RKO (cell line): Measurements from ENCODE around the gene IL18R1.

ENCODE experiments used
- DNase-seq: peaks from one replicate; pipeline ENCODE4 v3.0.0-alpha.2; 2016; ENCODE audit warnings: low spot score

IL18R1 gene

DNA sequence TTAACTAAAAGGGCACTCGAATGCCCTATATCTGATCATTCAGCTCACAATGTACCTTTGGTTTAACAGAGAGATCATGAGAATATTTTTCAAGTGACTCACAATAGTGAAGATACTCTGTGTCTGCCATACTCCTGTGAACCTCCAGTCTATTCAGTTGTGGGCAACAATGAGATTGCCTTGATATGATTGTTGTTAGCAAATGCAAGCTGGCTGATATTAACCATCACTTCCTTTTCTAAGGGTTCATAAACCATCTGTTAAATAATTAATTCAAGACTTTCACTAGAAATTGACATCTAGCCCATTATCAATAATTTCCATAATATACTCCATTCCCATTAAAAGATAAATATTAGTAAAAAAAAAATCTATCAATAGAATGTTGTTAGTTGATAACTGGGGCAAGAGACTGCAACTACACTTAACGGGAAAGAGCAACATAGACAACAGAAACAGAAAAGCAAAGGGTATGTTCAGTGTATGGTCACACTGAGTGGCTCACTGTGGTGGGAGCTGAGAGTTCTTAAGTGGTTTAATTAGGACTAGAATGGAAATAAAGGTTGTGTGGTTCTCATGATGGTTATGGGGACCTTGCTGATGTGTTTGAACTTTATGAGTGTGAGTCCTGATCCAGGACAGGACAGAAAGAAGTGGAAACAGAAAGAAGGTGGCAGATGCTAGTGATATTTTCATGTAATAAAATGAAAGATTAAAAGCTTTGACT is 79.2 kb downstream of the IL18R1 start:
- no peak for DNase-seq

DNA sequence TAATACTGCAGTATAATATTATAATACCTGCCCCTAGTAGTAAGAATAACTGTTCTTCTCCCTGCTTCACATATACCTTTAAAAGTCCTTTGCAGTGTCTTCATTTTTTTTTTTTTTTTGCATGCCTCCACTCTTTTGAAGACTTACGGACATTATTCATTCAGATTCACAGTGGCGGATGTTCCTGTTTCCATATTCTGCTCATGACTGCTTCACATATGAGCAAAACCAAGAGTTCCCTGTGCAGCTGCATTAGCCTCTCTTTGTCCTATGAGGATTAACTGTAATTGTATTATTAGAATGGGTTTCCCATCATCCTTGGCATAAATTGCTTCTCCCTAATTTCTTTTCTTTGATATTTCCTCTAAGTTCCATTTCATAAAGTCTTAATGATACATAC is 80.1 kb downstream of the IL18R1 start:
- DNase-seq = no peak

DNA sequence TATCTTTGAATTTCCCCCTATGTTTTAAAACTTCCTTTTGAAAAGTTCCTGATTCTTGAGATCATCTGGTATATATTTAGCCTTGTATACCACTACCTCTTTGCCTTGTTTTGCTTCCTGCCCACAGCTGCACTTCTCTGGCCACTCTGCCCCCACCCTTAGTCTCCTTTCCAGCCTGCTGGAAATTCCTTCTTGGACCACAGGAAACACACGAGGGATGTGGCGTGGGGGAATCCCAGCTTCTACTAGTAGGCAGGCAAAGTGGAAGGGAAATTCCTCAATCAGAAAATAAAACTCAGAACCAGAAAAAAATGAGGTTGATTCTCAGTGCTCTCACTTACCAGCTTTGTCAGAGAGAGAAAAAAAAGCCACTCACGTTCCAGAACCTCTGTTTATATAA is 80.7 kb downstream of the IL18R1 start:
- DNase-seq = no peak

GRCh38 chr2:102437122-102437521 is 81.5 kb downstream of the IL18R1 start:
- no peak for DNase-seq

DNA sequence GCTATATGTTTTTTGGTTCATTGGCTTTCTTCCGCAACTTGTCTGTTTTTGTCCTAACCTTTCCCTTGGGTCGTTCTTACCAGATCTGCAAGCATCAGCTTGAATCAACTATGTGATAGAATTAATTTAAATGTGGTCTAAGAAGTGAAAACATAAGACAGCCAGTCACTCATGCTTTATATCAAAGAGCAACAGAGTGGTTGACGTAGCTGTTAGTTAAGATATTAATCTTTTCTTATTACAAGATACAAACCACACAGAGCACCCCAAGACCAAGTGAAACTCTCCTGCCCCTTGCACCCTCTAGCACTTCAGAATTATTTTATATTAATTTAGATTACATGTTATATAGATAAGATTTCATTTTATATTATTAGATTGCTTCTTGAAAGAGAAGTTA is 82.5 kb downstream of the IL18R1 start:
- no peak for DNase-seq

DNA sequence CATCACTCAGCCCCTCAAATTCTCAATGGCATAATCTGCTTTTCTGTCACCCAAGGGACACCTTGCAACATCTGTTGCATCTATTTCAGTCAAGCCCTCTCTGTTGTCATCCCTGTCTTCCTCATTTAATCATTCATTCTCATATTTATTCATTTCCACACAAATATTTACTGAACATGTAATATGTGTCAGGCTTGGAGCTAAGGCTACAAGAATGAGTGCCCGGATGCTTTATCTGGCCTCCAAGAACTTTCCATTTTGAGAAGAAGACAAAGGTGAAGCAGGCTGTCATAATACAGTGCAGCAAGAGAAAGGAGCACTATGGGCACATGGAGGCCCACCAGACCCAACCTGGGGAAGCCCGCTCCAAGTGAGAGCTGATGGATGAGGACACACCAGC is 83.0 kb downstream of the IL18R1 start:
- no peak for DNase-seq

GRCh38 chr2:102439065-102439695 is 83.6 kb downstream of the IL18R1 start:
- DNase-seq = no peak

GRCh38 chr2:102442967-102443828 is 87.6 kb downstream of the IL18R1 start:
- peak; percentile 37 for DNase-seq

- no peak for DNase-seq
These were observed 88.6 kb downstream of the IL18R1 start for GRCh38 chr2:102444233-102444632.

DNA sequence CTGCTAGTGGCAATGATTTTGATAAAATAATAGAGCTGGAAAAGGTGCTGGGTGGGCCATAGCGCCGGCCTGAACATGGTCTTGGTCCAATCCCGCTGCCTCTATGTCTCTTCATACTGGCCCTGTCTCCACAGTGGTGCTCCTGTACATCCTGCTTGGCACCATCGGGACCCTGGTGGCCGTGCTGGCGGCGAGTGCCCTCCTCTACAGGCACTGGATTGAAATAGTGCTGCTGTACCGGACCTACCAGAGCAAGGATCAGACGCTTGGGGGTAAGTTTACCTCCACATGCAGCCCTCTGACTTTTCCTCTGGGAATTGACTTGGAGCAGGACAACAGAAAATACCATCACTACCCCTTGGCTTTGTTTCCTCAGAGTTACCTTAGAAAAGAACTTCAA is 91.3 kb downstream of the IL18R1 start:
- DNase-seq = no peak
